ENCODE results near the gene RAP1B. TPM values are rescaled to one million over a fixed set of nuclear protein-coding genes. Genes with fewer than 3 reads are reported as not detected.

Gene RAP1B
- total and polyA plus RNA-seq, 9 donors: 81.8 to 195 (median 107) TPM

DNA sequence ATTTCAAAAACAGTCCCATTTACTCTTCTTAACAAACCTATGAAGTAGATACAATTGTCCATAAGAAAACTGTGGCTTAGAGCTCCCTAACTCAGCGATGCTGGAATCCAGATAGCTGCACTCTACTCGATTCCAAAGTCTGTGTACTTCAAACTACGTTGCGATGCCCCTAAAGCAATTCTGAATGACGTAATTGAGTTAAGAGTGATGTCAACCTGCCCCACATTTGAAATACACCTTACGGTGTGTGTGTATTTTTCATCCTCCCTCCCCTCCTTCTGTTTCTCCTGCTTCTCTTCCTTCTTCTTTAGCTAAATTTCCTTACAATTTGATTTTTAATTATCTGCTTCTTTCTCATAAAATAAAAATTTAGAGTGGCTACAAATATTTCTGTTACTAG is 31.9 kb upstream of the RAP1B start:
- no peak for TF ChIP-seq CTCF (IDR thresholded peaks at IDR 0.05)
- no peak for TF ChIP-seq EP300 (IDR thresholded peaks at IDR 0.05)
- no peak for TF ChIP-seq POLR2A (IDR thresholded peaks at IDR 0.05)
- H3K4me3 ChIP-seq: no peak overlapping the region
- H3K9me3 ChIP-seq: no peaks in the 10 kb centered on the region
- no peak overlapping the region for H3K27ac ChIP-seq
- no peaks in the 10 kb centered on the region for H3K4me1 ChIP-seq (ENCODE audit: insufficient read depth)
- H3K27me3 ChIP-seq: no peaks in the 10 kb centered on the region
- intact Hi-C loops (cut with DNase I): no loop called here
- H3K36me3 ChIP-seq: no peaks in the 10 kb centered on the region
- DNase-seq: no peak
- 85 to 88% (median 85%) methylated on average over 6 of the region's 6 CpGs for WGBS, 3 donors

GRCh38 chr12:68579254-68579653 is 31.4 kb upstream of the RAP1B start:
- no peak for TF ChIP-seq CTCF (IDR thresholded peaks at IDR 0.05)
- TF ChIP-seq EP300 (IDR thresholded peaks at IDR 0.05): no peak
- no peak for TF ChIP-seq POLR2A (IDR thresholded peaks at IDR 0.05)
- Histone ChIP-seq H3K4me3 (no peak overlapping the region), H3K36me3 (no peaks in the 10 kb centered on the region), H3K4me1 (ENCODE audit: insufficient read depth) (no peaks in the 10 kb centered on the region), H3K27me3 (no peaks in the 10 kb centered on the region), H3K9me3 (no peaks in the 10 kb centered on the region), H3K27ac (no peak overlapping the region)
- intact Hi-C loops (cut with DNase I): no loop called here
- no peak for DNase-seq
- 83 to 87% (median 84%) methylated on average over 5 of the region's 5 CpGs for WGBS, 3 donors

- no peaks in the 10 kb centered on the region for H3K9me3 ChIP-seq
- DNase-seq: no peak
- no peak for TF ChIP-seq CTCF (IDR thresholded peaks at IDR 0.05)
- TF ChIP-seq EP300 (IDR thresholded peaks at IDR 0.05): no peak
- no peak for TF ChIP-seq POLR2A (IDR thresholded peaks at IDR 0.05)
- 94 to 96% (median 94%) methylated on average over 1 of the region's 1 CpG for WGBS, 3 donors
- intact Hi-C loops (cut with DNase I): no loop called here
- no peaks in the 10 kb centered on the region for H3K27me3 ChIP-seq
- no peaks in the 10 kb centered on the region for H3K4me1 ChIP-seq (ENCODE audit: insufficient read depth)
- no peaks in the 10 kb centered on the region for H3K36me3 ChIP-seq
- H3K27ac ChIP-seq: no peak overlapping the region
- no peak overlapping the region for H3K4me3 ChIP-seq
Observed at GRCh38 chr12:68580911-68581310, 29.8 kb upstream of the RAP1B start.

DNA sequence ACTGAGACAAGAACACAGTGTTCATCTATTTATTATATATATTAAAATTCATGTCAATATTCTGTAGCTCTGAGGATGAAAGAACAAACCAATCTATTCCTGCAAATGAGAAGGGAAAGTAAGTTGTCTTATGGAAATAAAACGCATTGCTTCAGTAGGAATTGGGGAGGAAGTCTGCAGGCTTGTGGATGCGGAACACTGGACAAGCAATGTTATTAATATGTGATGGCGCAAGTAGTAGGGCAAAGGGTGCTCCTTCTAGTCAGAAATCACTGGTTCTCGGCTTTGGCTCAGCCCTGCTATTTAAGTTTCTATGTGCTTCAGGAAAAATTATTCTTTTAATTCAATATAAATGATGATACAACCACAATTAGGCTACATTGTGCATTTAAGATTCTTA is 28.8 kb upstream of the RAP1B start:
- 95 to 96% (median 96%) methylated on average over 4 of the region's 4 CpGs for WGBS, 3 donors
- no peaks in the 10 kb centered on the region for H3K9me3 ChIP-seq
- no peaks in the 10 kb centered on the region for H3K36me3 ChIP-seq
- no peak overlapping the region for H3K4me3 ChIP-seq
- no peaks in the 10 kb centered on the region for H3K4me1 ChIP-seq (ENCODE audit: insufficient read depth)
- H3K27me3 ChIP-seq: no peaks in the 10 kb centered on the region
- intact Hi-C loops (cut with DNase I): no loop called here
- TF ChIP-seq CTCF (IDR thresholded peaks at IDR 0.05) (no peak), POLR2A (IDR thresholded peaks at IDR 0.05) (no peak), EP300 (IDR thresholded peaks at IDR 0.05) (no peak)
- no peak for DNase-seq
- H3K27ac ChIP-seq: no peak overlapping the region

GRCh38 chr12:68585966-68586365 is 24.7 kb upstream of the RAP1B start:
- Histone ChIP-seq H3K9me3 (peaks cover 0 to 7% of the 10 kb centered on the region in 2 donors), H3K36me3 (no peaks in the 10 kb centered on the region), H3K27ac (no peak overlapping the region), H3K4me1 (ENCODE audit: insufficient read depth) (no peaks in the 10 kb centered on the region), H3K4me3 (no peak overlapping the region), H3K27me3 (no peaks in the 10 kb centered on the region)
- TF ChIP-seq CTCF (IDR thresholded peaks at IDR 0.05) (no peak), POLR2A (IDR thresholded peaks at IDR 0.05) (no peak), EP300 (IDR thresholded peaks at IDR 0.05) (no peak)
- DNase-seq: no peak
- intact Hi-C loops (cut with DNase I): no loop called here
- 93 to 95% (median 95%) methylated on average over 5 of the region's 5 CpGs for WGBS, 3 donors

All from ovary (tissue), 9 donors.